ENCODE data around the gene TDP2. TPM values are rescaled to one million over a fixed set of nuclear protein-coding genes. Genes with fewer than 3 reads are reported as not detected.
A peak's percentile ranks its signal among the peaks of the same experiment; 100 is the strongest.

TDP2 gene
- total and polyA plus RNA-seq, 9 of the 15 experiments (the other 6 are each of a cell fraction or from before 2014, with no cell fraction given), result 27.7 to 60.1 (median 31.8) TPM

DNA sequence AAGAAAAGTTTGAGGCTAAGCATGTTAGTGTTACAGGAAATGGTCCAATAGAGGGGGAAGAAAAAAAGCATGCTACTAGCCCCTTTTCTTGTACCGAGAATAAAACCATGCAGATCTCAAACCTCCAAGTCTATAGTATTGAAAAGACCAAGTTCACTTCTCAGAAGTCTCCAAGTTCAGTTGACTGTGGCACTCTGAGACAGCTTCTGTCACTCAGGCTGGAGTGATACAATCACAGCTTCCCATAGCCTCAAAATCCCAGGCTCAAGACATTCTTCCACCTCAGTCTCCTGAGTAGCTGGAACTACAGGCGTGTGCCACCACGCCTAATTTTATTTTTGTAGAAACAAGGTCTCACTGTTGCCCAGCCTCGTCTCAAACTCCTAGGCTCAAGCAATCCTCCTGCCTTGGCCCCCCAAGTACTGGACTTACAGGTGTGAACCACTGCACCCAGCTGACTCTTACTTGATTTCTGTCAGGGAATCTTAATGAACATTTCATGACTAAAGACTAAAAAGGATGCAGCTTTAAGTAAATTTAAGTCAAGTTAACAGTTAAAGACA, 36.1 kb upstream of the TDP2 start (continued):
- TF ChIP-seq MYNN (IDR thresholded peaks at IDR 0.05), result 0 out of 2 replicates have a peak, but pooled peaks have one; percentile 36
- no peak for TF ChIP-seq MYNN (CRISPR knock-in tag; IDR thresholded peaks at IDR 0.05)
- TF ChIP-seq, protein P1, sequence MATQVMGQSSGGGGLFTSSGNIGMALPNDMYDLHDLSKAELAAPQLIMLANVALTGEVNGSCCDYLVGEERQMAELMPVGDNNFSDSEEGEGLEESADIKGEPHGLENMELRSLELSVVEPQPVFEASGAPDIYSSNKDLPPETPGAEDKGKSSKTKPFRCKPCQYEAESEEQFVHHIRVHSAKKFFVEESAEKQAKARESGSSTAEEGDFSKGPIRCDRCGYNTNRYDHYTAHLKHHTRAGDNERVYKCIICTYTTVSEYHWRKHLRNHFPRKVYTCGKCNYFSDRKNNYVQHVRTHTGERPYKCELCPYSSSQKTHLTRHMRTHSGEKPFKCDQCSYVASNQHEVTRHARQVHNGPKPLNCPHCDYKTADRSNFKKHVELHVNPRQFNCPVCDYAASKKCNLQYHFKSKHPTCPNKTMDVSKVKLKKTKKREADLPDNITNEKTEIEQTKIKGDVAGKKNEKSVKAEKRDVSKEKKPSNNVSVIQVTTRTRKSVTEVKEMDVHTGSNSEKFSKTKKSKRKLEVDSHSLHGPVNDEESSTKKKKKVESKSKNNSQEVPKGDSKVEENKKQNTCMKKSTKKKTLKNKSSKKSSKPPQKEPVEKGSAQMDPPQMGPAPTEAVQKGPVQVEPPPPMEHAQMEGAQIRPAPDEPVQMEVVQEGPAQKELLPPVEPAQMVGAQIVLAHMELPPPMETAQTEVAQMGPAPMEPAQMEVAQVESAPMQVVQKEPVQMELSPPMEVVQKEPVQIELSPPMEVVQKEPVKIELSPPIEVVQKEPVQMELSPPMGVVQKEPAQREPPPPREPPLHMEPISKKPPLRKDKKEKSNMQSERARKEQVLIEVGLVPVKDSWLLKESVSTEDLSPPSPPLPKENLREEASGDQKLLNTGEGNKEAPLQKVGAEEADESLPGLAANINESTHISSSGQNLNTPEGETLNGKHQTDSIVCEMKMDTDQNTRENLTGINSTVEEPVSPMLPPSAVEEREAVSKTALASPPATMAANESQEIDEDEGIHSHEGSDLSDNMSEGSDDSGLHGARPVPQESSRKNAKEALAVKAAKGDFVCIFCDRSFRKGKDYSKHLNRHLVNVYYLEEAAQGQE (IDR thresholded peaks at IDR 0.05; ENCODE audit: borderline replicate concordance), result no peak
- TF ChIP-seq, protein P1 (CRISPR knock-in tag; IDR thresholded peaks at IDR 0.05; ENCODE audit: low read depth), result no peak
- no peak for TF ChIP-seq TRIM28 (IDR thresholded peaks at IDR 0.05)
- TF ChIP-seq POLR2AphosphoS2 (IDR thresholded peaks at IDR 0.05; ENCODE audit: low read length), result peak; percentile 57
- TF ChIP-seq PML (IDR thresholded peaks at IDR 0.05; ENCODE audit: low read length), result 0 out of 2 replicates have a peak, but pooled peaks have one; percentile 1
- peak; percentile 32 for TF ChIP-seq POLR2A (conservative IDR thresholded peaks at IDR 0.05)
- no peak for TF ChIP-seq EP300 (IDR thresholded peaks at IDR 0.05; ENCODE audit: low read length)
- TF ChIP-seq HNRNPUL1 (IDR thresholded peaks at IDR 0.05; ENCODE audit: low read length), result no peak
- TF ChIP-seq ZNF232 (CRISPR knock-in tag; IDR thresholded peaks at IDR 0.05), result no peak
- TF ChIP-seq HLTF (IDR thresholded peaks at IDR 0.05), result no peak
- TF ChIP-seq MXI1 (IDR thresholded peaks at IDR 0.05; ENCODE audit: low read depth, low read length), result no peak
- no peak for TF ChIP-seq HSF4 (CRISPR knock-in tag; IDR thresholded peaks at IDR 0.05; ENCODE audit: borderline replicate concordance)
- TF ChIP-seq, protein P2, sequence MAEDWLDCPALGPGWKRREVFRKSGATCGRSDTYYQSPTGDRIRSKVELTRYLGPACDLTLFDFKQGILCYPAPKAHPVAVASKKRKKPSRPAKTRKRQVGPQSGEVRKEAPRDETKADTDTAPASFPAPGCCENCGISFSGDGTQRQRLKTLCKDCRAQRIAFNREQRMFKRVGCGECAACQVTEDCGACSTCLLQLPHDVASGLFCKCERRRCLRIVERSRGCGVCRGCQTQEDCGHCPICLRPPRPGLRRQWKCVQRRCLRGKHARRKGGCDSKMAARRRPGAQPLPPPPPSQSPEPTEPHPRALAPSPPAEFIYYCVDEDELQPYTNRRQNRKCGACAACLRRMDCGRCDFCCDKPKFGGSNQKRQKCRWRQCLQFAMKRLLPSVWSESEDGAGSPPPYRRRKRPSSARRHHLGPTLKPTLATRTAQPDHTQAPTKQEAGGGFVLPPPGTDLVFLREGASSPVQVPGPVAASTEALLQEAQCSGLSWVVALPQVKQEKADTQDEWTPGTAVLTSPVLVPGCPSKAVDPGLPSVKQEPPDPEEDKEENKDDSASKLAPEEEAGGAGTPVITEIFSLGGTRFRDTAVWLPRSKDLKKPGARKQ (CRISPR knock-in tag; IDR thresholded peaks at IDR 0.05), result no peak
